SU-DHL-6 (cell line): ENCODE results near the gene OBSL1.

Experiments
- H2AFZ ChIP-seq: fragments of 200-600 bp; sonication (generic); 2 replicates; pipeline ENCODE4 v1.6.1; 2014; ENCODE audit warnings: low read depth, mild to moderate bottlenecking, moderate library complexity, mixed read lengths, antibody characterized with exemption, low read length; ENCODE audit not compliant: severe bottlenecking
- H3F3A ChIP-seq: fragments of 200-600 bp; shearing (Covaris generic); 2 replicates; pipeline ENCODE4 v1.6.0; 2016; ENCODE audit warnings: antibody characterized with exemption, mild to moderate bottlenecking; ENCODE audit not compliant: insufficient read depth
- H3K27ac ChIP-seq: fragments of 200-600 bp; sonication (generic); 2 replicates; pipeline ENCODE4 v1.5.1; 2016; ENCODE audit warnings: low read depth, mild to moderate bottlenecking, low read length, moderate library complexity, mixed read lengths
- H3K27me3 ChIP-seq: fragments of 200-600 bp; sonication (generic), shearing (Covaris generic); 2 replicates; pipeline ENCODE4 v1.6.0; 2014; ENCODE audit warnings: mild to moderate bottlenecking, low read length
- H3K36me3 ChIP-seq: fragments of 200-600 bp; sonication (generic); 2 replicates; pipeline ENCODE4 v1.6.1; 2014; ENCODE audit warnings: mild to moderate bottlenecking, low read length, mixed read lengths
- H3K4me2 ChIP-seq: fragments of 300-600, 200-600 bp; shearing (Covaris generic), sonication (generic); 2 replicates; pipeline ENCODE4 v1.6.0; 2014; ENCODE audit warnings: low read length, low read depth, mild to moderate bottlenecking; ENCODE audit not compliant: poor library complexity, severe bottlenecking
- H3K4me3 ChIP-seq: fragments of 200-600 bp; sonication (generic); 2 replicates; pipeline ENCODE4 v1.5.1; 2014; ENCODE audit warnings: antibody characterized with exemption, low read length, mild to moderate bottlenecking, mixed read lengths; ENCODE audit not compliant: insufficient read depth, poor library complexity, severe bottlenecking
- H3K79me2 ChIP-seq: fragments of 200-600 bp; sonication (generic); 2 replicates; pipeline ENCODE4 v1.6.1; 2014; ENCODE audit warnings: mild to moderate bottlenecking, low read length, moderate library complexity; ENCODE audit not compliant: insufficient read depth
- H3K9ac ChIP-seq: fragments of 200-600 bp; sonication (generic); 2 replicates; pipeline ENCODE4 v1.7.0; 2014; ENCODE audit warnings: mild to moderate bottlenecking, low read length
- H3K9me2 ChIP-seq: fragments of 200-600 bp; sonication (generic); replicated peaks from 2 replicates; pipeline ENCODE4 v1.6.1; 2014; ENCODE audit warnings: low read length; ENCODE audit not compliant: insufficient read depth
- H3K9me3 ChIP-seq: fragments of 200-600 bp; sonication (generic); 2 replicates; pipeline ENCODE4 v1.6.1; 2014; ENCODE audit warnings: low read length, mixed read lengths; ENCODE audit not compliant: insufficient read depth
- H4K20me1 ChIP-seq: fragments of 200-600 bp; sonication (generic); 2 replicates; pipeline ENCODE4 v1.6.1; 2014; ENCODE audit warnings: low read depth, mild to moderate bottlenecking, antibody characterized with exemption, low read length, moderate library complexity, mixed read lengths
- EZH2phosphoT487 ChIP-seq: fragments of 200-600 bp; sonication (generic), shearing (Covaris generic); conservative IDR thresholded peaks from 2 replicates; pipeline ENCODE4 v1.6.1; 2018; ENCODE audit warnings: mild to moderate bottlenecking, antibody characterized with exemption, low read length, moderate library complexity, mixed read lengths
- TF ChIP-seq, protein P1 (sequence below): fragments of 200-600 bp; sonication (generic); IDR thresholded peaks from one replicate; pipeline ENCODE4 v1.5.1; 2017; ENCODE audit warnings: antibody characterized with exemption, mild to moderate bottlenecking, low read length, moderate library complexity; ENCODE audit not compliant: insufficient read depth, poor library complexity, severe bottlenecking

The OBSL1 gene

DNA sequence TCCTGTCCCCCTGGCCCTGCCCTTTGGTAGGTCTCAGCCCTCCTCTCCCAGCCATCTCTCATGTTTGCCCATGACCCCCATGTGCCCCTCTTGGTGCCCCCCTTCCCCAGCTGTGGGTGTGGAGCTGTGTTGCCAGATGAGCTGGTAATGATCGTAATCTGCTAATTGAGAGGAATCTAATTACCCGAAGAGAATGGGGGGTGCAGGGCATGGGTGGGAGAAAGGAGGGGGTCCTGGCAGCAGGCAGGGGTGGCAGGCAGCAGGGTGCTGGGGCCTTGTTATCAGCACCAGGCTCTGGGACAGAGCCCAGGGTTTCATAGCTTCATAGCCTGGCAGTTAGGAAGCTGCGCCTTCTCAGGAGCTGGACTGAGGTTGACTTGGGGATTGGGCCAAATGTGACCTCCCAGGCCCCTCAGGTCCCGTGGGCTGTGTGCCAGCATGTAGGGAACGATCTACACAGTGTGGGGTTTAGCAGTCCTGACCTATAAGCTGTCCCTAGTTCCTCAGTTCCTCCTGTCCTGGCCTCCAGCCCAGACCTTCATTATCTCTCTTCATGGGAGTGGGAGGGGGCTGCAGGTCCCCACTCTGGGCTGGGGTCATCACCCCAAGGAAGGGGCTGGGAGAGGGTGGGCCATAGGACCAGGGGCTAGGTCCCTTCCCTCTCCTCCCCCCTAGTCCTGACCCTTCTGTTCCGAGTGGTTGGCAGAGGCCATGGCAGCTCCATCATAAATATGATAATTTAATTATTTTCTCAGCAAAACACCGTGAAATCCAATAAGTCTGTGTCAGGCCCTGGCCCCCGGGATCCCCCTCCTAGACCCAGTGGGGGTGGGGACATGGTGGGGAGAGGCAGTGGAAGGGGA, 63.5 kb downstream of the OBSL1 start:
- no peaks in the 10 kb centered on the region for H3K36me3 ChIP-seq
- no peaks in the 10 kb centered on the region for H3K9me2 ChIP-seq
- TF ChIP-seq, protein P1, sequence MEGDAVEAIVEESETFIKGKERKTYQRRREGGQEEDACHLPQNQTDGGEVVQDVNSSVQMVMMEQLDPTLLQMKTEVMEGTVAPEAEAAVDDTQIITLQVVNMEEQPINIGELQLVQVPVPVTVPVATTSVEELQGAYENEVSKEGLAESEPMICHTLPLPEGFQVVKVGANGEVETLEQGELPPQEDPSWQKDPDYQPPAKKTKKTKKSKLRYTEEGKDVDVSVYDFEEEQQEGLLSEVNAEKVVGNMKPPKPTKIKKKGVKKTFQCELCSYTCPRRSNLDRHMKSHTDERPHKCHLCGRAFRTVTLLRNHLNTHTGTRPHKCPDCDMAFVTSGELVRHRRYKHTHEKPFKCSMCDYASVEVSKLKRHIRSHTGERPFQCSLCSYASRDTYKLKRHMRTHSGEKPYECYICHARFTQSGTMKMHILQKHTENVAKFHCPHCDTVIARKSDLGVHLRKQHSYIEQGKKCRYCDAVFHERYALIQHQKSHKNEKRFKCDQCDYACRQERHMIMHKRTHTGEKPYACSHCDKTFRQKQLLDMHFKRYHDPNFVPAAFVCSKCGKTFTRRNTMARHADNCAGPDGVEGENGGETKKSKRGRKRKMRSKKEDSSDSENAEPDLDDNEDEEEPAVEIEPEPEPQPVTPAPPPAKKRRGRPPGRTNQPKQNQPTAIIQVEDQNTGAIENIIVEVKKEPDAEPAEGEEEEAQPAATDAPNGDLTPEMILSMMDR: no peak
- no peak for TF ChIP-seq EZH2phosphoT487
- H3K4me2 ChIP-seq: no peak overlapping the region
- H3K27me3 ChIP-seq: no peaks in the 10 kb centered on the region
- no peak overlapping the region for H3K27ac ChIP-seq
- H3K9me3 ChIP-seq: no peaks in the 10 kb centered on the region
- no peak overlapping the region for H3K4me3 ChIP-seq
- no peaks in the 10 kb centered on the region for H4K20me1 ChIP-seq
- H3K9ac ChIP-seq: no peak overlapping the region
- H3K79me2 ChIP-seq: no peaks in the 10 kb centered on the region
- no peaks in the 10 kb centered on the region for H3F3A ChIP-seq
- H2AFZ ChIP-seq: no peak overlapping the region

DNA sequence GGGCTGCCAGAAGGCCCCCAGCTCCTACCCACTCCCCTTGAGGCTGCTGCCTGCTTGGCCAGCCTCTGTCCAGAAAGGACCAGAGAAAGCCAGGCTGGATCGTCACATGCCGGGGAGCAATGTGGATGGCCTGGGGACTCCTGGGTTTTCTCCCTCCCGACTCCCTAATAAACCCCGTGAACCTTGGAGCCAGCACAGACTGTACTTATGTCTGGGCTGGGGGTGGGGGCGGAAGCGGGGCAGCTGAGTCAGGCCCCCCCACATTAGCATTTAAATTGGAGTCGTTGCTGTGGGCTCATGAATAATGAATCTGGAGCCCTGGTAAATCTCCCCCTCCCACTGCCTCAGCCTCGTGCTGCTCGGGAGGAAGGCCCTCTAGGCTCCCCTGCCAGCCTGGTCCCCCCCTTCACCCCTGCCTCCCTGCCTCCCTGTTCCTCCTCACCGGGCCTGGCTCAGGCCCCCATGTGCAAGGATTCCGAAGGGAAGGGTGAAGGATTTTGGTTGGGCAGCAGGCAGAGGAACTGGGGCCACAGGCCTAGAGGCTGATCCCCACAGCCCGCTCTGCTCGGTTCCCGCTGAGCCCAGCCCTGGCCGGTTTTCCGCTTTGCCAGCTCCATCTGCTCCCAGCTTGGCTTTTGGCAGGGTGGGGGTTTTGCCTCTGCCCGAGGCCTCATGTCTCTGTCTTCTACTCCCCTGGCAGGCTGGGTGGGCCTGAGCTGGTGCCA, 64.4 kb downstream of the OBSL1 start:
- H4K20me1 ChIP-seq: no peaks in the 10 kb centered on the region
- no peaks in the 10 kb centered on the region for H3K79me2 ChIP-seq
- TF ChIP-seq, protein P1: no peak
- no peak for TF ChIP-seq EZH2phosphoT487
- H3K9ac ChIP-seq: no peak overlapping the region
- H3K4me3 ChIP-seq: no peak overlapping the region
- no peak overlapping the region for H2AFZ ChIP-seq
- no peak overlapping the region for H3K27ac ChIP-seq
- H3K36me3 ChIP-seq: no peaks in the 10 kb centered on the region
- no peaks in the 10 kb centered on the region for H3K9me3 ChIP-seq
- no peak overlapping the region for H3K4me2 ChIP-seq
- no peaks in the 10 kb centered on the region for H3F3A ChIP-seq
- H3K27me3 ChIP-seq: no peaks in the 10 kb centered on the region
- H3K9me2 ChIP-seq: no peaks in the 10 kb centered on the region

DNA sequence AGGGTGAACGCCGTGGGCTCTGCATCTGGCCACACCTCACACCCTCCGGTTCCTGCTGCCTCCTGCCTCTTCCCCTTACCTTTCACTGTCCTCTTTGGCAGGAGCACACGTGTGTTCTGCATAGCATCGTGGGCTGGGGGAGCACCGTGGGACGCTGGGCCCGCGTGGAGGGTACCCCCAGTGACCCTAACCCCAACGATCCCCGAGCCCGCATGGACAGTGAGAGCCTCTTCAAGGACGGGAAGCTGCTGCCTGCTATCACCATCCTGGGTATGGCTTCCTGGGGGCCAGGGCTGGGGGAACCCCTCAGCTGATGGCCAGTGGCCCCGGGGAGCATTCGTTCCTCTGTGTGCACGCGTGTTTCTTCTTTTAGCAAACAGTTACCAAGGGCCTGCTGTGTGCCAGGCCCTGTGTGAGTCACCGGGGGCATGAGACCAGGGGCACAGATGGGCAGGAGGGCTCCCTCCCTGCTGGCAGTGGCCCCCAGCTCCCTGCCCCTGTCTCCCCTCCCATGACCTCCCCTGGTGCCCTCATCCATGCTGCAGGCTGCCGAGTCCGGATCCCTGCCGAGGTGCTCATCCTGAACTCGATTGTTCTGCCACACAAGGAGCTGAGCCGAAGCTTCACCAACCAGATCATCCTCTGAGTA, 65.1 kb downstream of the OBSL1 start:
- Histone ChIP-seq H4K20me1 (no peaks in the 10 kb centered on the region), H3K4me2 (no peak overlapping the region), H2AFZ (no peak overlapping the region), H3K9ac (no peak overlapping the region), H3K27me3 (no peaks in the 10 kb centered on the region), H3K36me3 (no peaks in the 10 kb centered on the region), H3K27ac (no peak overlapping the region), H3K79me2 (no peaks in the 10 kb centered on the region), H3K9me2 (no peaks in the 10 kb centered on the region), H3K4me3 (no peak overlapping the region), H3F3A (no peaks in the 10 kb centered on the region), H3K9me3 (no peaks in the 10 kb centered on the region)
- TF ChIP-seq EZH2phosphoT487: no peak
- TF ChIP-seq, protein P1: no peak
